ENCODE measurements around the gene OCA2. TPM values are rescaled to one million over a fixed set of nuclear protein-coding genes. Genes with fewer than 3 reads are reported as not detected.

The OCA2 gene
- polyA plus RNA-seq, 3 donors, result not detected

DNA sequence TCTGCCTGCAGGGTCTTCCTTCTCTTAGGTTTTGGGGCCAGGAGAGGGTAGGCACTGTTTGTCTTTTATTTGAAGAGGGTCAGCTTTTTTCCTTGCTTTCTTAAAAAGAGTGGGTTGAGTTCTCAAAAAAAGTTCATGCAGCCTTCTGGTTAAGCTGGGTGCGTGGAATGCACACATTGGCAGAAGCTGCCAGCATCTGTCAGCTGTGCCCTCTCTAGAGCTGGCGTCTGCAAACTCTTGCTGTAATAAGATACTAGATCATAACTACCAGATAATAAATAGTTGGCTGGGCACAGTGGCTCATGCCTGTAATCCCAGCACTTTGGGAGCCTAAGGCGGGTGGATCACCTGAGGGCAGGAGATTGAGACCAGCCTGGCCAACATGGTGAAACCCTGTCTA is 373.4 kb downstream of the OCA2 start:
- 100% methylated on average over 1 of the region's 3 CpGs for WGBS (ENCODE audit: insufficient coverage)
- Mint-ChIP-seq H3K4me3 (no peak overlapping the region), H3K4me1 (no peaks in the 10 kb centered on the region), H3K27me3 (ENCODE audit: low read depth in 3 of 3) (no peaks in the 10 kb centered on the region), H3K27ac (no peak overlapping the region), H3K9me3 (peaks cover 2 to 44% (median 23%) of the 10 kb centered on the region in 7 donors), H3K36me3 (no peaks in the 10 kb centered on the region)
- no peak for DNase-seq
- Histone ChIP-seq H3K27ac (ENCODE audit: low read depth in 1 of 2, low read length in 2 of 2) (no peak overlapping the region), H3K9ac (ENCODE audit: insufficient read depth, low read length, poor library complexity, severe bottlenecking) (no peak overlapping the region), H4K20me1 (ENCODE audit: insufficient read depth, low read length) (no peaks in the 10 kb centered on the region), H3K4me1 (ENCODE audit: control insufficient read depth in 1 of 2, insufficient read depth in 2 of 2, low read length in 2 of 2) (no peaks in the 10 kb centered on the region), H2AFZ (ENCODE audit: insufficient read depth, low read depth, low read length, poor library complexity, severe bottlenecking) (no peak overlapping the region), H3K4me3 (replicated peaks in 1 of 3; ENCODE audit: low read depth in 2 of 3, low read length in 3 of 3) (no peak overlapping the region), H3K4me2 (replicated peaks; ENCODE audit: extremely low read depth, low read length, poor library complexity, severe bottlenecking) (no peak overlapping the region), H3K79me2 (ENCODE audit: insufficient read depth, low read length) (no peaks in the 10 kb centered on the region), H3K27me3 (ENCODE audit: control insufficient read depth in 2 of 2, insufficient read depth in 2 of 2, low read length in 2 of 2) (no peaks in the 10 kb centered on the region), H3K9me3 (replicated peaks in 1 of 2; ENCODE audit: control insufficient read depth in 1 of 2, insufficient read depth in 1 of 2, low read length in 2 of 2) (peaks cover 46 to 67% of the 10 kb centered on the region in 2 donors), H3K36me3 (replicated peaks in 1 of 2; ENCODE audit: control insufficient read depth in 1 of 2, insufficient read depth in 2 of 2, low read length in 2 of 2) (no peaks in the 10 kb centered on the region)
- intact Hi-C loops (cut with micrococcal nuclease), result no loop called here
- TF ChIP-seq, protein P1, sequence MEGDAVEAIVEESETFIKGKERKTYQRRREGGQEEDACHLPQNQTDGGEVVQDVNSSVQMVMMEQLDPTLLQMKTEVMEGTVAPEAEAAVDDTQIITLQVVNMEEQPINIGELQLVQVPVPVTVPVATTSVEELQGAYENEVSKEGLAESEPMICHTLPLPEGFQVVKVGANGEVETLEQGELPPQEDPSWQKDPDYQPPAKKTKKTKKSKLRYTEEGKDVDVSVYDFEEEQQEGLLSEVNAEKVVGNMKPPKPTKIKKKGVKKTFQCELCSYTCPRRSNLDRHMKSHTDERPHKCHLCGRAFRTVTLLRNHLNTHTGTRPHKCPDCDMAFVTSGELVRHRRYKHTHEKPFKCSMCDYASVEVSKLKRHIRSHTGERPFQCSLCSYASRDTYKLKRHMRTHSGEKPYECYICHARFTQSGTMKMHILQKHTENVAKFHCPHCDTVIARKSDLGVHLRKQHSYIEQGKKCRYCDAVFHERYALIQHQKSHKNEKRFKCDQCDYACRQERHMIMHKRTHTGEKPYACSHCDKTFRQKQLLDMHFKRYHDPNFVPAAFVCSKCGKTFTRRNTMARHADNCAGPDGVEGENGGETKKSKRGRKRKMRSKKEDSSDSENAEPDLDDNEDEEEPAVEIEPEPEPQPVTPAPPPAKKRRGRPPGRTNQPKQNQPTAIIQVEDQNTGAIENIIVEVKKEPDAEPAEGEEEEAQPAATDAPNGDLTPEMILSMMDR (IDR thresholded peaks at IDR 0.05), result no peak

DNA sequence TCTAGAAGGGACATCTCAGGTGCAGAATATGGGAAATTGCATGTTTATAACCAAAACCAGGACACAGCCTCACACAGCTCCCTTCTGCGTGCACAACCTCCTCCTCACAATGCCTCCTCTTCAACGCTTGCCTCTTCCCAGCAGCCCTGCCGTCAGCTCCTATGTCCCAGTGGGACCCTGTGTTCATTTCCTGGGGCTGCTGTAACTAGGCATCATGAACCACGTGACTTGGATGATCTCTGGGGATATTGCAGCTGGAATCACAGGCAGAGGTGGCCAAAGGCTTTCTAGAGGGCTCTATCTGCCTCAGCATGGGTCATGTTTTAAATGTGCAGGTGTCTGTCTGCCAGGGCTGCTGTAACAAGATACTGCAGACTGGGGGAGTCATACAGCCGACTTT is 375.3 kb downstream of the OCA2 start:
- Mint-ChIP-seq H3K27me3 (ENCODE audit: low read depth in 3 of 3) (no peaks in the 10 kb centered on the region), H3K4me3 (no peak overlapping the region), H3K9me3 (peaks cover 4 to 32% (median 23%) of the 10 kb centered on the region in 7 donors), H3K27ac (no peak overlapping the region), H3K4me1 (no peaks in the 10 kb centered on the region), H3K36me3 (no peaks in the 10 kb centered on the region)
- Histone ChIP-seq H3K4me1 (ENCODE audit: control insufficient read depth in 1 of 2, insufficient read depth in 2 of 2, low read length in 2 of 2) (no peaks in the 10 kb centered on the region), H3K27me3 (ENCODE audit: control insufficient read depth in 2 of 2, insufficient read depth in 2 of 2, low read length in 2 of 2) (no peaks in the 10 kb centered on the region), H3K36me3 (replicated peaks in 1 of 2; ENCODE audit: control insufficient read depth in 1 of 2, insufficient read depth in 2 of 2, low read length in 2 of 2) (no peaks in the 10 kb centered on the region), H2AFZ (ENCODE audit: insufficient read depth, low read depth, low read length, poor library complexity, severe bottlenecking) (no peak overlapping the region), H3K9ac (ENCODE audit: insufficient read depth, low read length, poor library complexity, severe bottlenecking) (no peak overlapping the region), H4K20me1 (ENCODE audit: insufficient read depth, low read length) (no peaks in the 10 kb centered on the region), H3K4me2 (replicated peaks; ENCODE audit: extremely low read depth, low read length, poor library complexity, severe bottlenecking) (no peak overlapping the region), H3K9me3 (replicated peaks in 1 of 2; ENCODE audit: control insufficient read depth in 1 of 2, insufficient read depth in 1 of 2, low read length in 2 of 2) (peaks cover 48 to 65% of the 10 kb centered on the region in 2 donors), H3K4me3 (replicated peaks in 1 of 3; ENCODE audit: low read depth in 2 of 3, low read length in 3 of 3) (no peak overlapping the region), H3K79me2 (ENCODE audit: insufficient read depth, low read length) (no peaks in the 10 kb centered on the region), H3K27ac (ENCODE audit: low read depth in 1 of 2, low read length in 2 of 2) (no peak overlapping the region)
- no peak for DNase-seq
- WGBS (ENCODE audit: insufficient coverage), result 83% methylated on average over 4 of the region's 5 CpGs
- TF ChIP-seq, protein P1 (IDR thresholded peaks at IDR 0.05), result no peak
- intact Hi-C loops (cut with micrococcal nuclease), result no loop called here
